ENCODE results near the gene SMIM5.

- no peak for TF ChIP-seq EP300 (IDR thresholded peaks at IDR 0.05)
- TF ChIP-seq POLR2A (IDR thresholded peaks at IDR 0.05; ENCODE audit: low read length) = no peak
These were observed 42.1 kb upstream of the SMIM5 start for GRCh38 chr17:75590849-75591721.
